Peyer's patch (tissue), 4 donors: ENCODE results near the gene DHRS4L2. TPM values are rescaled to one million over a fixed set of nuclear protein-coding genes. Genes with fewer than 3 reads are reported as not detected.
A peak's percentile ranks its signal among the peaks of the same experiment; 100 is the strongest.
"Not testable (repeated sequence)": the region's sequence is repeated elsewhere in the genome, so short reads cannot be mapped to it uniquely, and the experiment has no call there.

ENCODE experiments used
- DNase-seq, 3 donors: peaks; one replicate each; pipeline ENCODE4 v3.0.0-alpha.2; 2017 to 2019
- H3K27ac ChIP-seq, 4 donors: fragments of 200-600 bp; sonication (generic); one replicate each; pipeline ENCODE4 v1.5.1; 2016 to 2019
- H3K27me3 ChIP-seq, 2 donors: fragments of 200-600 bp; sonication (generic); one replicate each; pipeline ENCODE4 v1.5.1; 2019
- H3K36me3 ChIP-seq, 3 donors: fragments of 200-600 bp; sonication (generic); one replicate each; pipeline ENCODE4 v1.5.1; 2016 to 2019
- H3K4me1 ChIP-seq, 4 donors: fragments of 200-600 bp; sonication (generic); one replicate each; pipeline ENCODE4 v1.5.1; 2016 to 2019
- H3K4me3 ChIP-seq, 4 donors: fragments of 200-600 bp; sonication (generic); 1 replicate in 3 of 4; 2 replicates in 1 of 4; pipeline ENCODE4 v1.5.1; 2016 to 2019; ENCODE audit warnings: mild to moderate bottlenecking in 1 of 4
- H3K9me3 ChIP-seq, 4 donors: fragments of 200-600 bp; sonication (generic); one replicate each; pipeline ENCODE4 v1.5.1; 2016 to 2019; ENCODE audit warnings: mild to moderate bottlenecking in 1 of 4
- POLR2A ChIP-seq, 2 donors: fragments of 450-650 bp; IDR thresholded peaks; one replicate each; pipeline ENCODE4 v1.5.1; 2017; ENCODE audit warnings: antibody characterized with exemption in 2 of 2, mild to moderate bottlenecking in 2 of 2, moderate library complexity in 2 of 2
- total RNA-seq, 4 donors: library from RNA; depleted of rRNA; stranded (reverse); fragments of >200 nt; gene quantifications; one replicate each; pipeline ENCODE4 v1.1.0, GENCODE V29; 2016
- TF ChIP-seq, protein P1 (sequence below), 6 experiments: fragments of 450-650 bp in 4 of 6; fragments of 200-600 bp in 2 of 6; sonication (generic) in 1 of 6; IDR thresholded peaks; one replicate each; pipeline ENCODE4 v1.5.1; 2017 to 2019; ENCODE audit warnings: antibody characterized with exemption in 6 of 6, mild to moderate bottlenecking in 3 of 6, moderate library complexity in 1 of 6

Gene DHRS4L2
- total RNA-seq, 4 donors from 2014 or later: 23.1 to 36.1 (median 30.8) TPM

DNA sequence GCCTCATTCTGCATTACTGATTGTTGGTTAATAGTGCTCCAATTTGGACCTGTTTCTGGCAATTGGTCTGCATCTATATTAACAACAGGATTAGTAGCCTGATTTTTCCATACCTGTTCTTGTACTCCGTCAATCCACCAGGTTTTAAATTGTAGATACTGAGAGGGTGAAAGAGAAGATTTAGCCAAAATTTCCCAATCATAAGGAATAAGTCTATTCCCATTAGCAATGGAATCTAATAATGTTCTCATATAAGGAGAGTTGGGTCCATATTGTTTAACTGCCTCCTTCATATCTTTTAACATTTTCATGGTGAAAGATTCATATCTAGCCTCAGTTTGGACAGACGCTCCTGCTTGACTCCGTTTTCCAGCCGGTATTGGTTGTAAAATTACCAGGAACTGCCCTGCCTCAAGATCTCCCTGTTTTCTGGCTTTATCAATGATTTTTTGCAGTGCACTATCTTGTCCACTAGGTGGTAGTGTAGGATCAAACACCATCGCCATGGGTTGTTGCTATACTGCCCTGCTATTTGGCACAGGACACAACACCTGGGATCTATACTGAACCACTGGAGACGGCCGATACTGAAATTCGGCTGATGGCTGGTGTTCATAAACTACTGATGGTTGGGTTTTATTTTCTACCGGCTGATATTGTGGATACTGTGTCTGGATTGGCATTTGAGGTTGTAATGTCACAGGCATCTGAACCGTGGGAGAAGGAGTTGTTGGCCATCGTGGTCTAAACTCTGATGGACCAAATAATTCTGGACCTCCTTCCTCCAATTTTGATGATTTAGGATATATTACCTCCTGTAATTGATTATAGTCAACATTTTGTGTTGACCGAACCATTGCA is 25.2 kb downstream of the DHRS4L2 start:
- no peaks in the 10 kb centered on the region for H3K9me3 ChIP-seq
- peaks cover 0 to 7% (median 0%) of the 10 kb centered on the region in 4 donors for H3K4me1 ChIP-seq
- no peak for TF ChIP-seq POLR2A (IDR thresholded peaks at IDR 0.05)
- TF ChIP-seq, protein P1, sequence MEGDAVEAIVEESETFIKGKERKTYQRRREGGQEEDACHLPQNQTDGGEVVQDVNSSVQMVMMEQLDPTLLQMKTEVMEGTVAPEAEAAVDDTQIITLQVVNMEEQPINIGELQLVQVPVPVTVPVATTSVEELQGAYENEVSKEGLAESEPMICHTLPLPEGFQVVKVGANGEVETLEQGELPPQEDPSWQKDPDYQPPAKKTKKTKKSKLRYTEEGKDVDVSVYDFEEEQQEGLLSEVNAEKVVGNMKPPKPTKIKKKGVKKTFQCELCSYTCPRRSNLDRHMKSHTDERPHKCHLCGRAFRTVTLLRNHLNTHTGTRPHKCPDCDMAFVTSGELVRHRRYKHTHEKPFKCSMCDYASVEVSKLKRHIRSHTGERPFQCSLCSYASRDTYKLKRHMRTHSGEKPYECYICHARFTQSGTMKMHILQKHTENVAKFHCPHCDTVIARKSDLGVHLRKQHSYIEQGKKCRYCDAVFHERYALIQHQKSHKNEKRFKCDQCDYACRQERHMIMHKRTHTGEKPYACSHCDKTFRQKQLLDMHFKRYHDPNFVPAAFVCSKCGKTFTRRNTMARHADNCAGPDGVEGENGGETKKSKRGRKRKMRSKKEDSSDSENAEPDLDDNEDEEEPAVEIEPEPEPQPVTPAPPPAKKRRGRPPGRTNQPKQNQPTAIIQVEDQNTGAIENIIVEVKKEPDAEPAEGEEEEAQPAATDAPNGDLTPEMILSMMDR (IDR thresholded peaks at IDR 0.05): peak; percentile 82 to 99 (median 93)
- DNase-seq: peak in 1 of 3 donors; percentile 61
- no peaks in the 10 kb centered on the region for H3K27me3 ChIP-seq
- H3K4me3 ChIP-seq: no peak overlapping the region
- H3K36me3 ChIP-seq: no peaks in the 10 kb centered on the region
- no peak overlapping the region for H3K27ac ChIP-seq

DNA sequence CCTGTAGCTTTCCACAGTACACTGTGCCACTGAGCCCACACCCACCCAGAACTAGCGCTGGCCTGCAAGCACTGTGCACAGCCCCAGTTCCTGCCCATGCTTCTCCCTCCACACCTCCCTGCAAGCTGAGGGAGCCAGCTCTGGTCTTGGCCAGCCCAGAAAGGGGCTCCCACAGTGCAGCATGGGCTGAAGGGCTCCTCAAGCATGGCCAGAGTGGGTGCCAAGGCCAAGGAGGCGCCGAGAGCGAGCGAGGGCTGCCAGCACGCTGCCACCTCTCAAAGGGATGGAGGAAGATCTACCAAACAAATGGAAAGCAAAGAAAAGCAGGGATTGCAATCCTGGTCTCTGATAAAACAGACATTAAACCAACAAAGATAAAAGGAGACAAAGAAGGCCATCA is 27.0 kb downstream of the DHRS4L2 start:
- H3K9me3 ChIP-seq, H3K4me1 ChIP-seq, DNase-seq, H3K36me3 ChIP-seq, H3K27ac ChIP-seq, H3K4me3 ChIP-seq, H3K27me3 ChIP-seq: not testable (repeated sequence)

DNA sequence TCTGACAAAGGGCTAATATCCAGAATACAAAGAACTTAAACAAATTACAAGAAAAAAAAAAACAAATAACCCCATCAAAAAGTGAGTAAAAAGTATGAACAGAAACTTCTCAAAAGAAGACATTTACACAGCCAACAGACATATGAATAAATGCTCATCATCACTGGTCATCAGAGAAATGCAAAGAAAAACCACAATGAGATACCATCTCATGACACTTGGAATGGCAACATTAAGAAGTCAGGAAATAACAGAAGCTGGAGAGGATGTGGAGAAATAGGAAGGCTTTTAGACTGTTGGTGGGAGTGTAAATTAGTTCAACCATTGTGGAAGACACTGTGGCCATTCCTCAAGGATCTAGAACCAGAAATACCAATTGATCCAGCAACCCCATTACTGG is 30.2 kb downstream of the DHRS4L2 start:
- DNase-seq, H3K4me1 ChIP-seq, H3K27ac ChIP-seq, H3K4me3 ChIP-seq, H3K9me3 ChIP-seq, H3K36me3 ChIP-seq, H3K27me3 ChIP-seq: not testable (repeated sequence)

DNA sequence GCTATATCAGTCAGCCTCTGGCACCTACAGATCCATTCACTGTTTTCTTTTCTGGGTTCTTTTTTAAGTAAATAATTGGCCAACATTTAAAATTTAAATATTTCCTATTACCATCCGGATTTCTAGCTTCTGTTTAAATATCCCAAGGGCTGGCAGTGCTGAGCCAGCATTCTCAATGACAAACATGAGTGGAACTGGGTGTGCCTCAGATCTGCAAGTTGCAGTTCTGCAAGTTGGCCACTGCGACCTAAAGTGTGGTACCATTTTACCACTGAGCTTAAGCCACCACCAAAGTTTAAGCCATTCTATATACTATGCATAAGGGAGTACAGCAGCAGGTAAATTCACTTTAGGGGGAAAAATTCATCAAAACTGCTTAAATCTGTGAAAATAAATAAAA is 31.2 kb downstream of the DHRS4L2 start:
- H3K27me3 ChIP-seq, H3K4me1 ChIP-seq, H3K36me3 ChIP-seq, H3K9me3 ChIP-seq, DNase-seq, H3K4me3 ChIP-seq, H3K27ac ChIP-seq: not testable (repeated sequence)
- TF ChIP-seq, protein P1 (IDR thresholded peaks at IDR 0.05): peak in 2 of 6 experiments; percentile 13 to 33

DNA sequence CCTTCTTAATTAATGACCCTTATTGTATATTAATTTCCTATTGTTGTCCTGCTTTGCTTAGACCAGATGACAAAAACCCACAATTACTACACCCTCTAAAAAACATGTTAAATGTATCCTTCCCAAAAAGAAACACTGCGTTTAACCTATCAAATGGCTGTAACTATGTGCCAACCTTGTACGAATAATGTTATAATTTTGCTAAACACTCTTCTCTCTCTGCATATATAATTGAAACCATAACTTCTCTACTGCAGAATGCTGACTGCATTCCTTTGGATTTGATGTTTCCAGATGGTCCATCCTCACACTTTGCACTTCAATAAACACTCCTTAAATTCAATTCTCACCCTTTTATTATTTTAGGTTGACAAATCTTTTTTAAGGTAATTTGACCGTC is 31.8 kb downstream of the DHRS4L2 start:
- H3K9me3 ChIP-seq, H3K4me1 ChIP-seq, DNase-seq, H3K36me3 ChIP-seq, H3K4me3 ChIP-seq, H3K27ac ChIP-seq, H3K27me3 ChIP-seq: not testable (repeated sequence)

DNA sequence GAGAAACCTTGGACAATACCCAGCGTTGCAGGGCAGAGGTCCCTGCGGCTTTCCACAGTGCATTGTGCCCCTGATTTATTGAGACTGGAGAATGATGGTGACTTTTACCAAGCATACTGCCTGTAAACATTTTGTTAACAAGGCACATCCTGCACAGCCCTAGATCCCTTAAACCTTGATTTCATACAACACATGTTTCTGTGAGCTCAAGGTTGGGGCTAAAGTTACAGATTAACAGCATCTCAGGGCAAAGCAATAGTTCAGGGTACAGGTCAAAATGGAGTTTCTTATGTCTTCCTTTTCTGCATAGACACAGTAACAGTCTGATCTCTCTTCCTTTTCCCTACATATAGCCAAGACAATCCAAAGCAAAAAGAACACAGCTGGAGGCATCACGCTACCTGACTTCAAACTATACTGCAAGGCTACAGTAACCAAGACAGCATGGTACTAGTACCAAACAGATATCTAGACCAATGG is 36.2 kb downstream of the DHRS4L2 start:
- not testable (repeated sequence) for H3K36me3 ChIP-seq, DNase-seq, H3K27me3 ChIP-seq, H3K4me1 ChIP-seq, H3K9me3 ChIP-seq, H3K4me3 ChIP-seq, H3K27ac ChIP-seq

DNA sequence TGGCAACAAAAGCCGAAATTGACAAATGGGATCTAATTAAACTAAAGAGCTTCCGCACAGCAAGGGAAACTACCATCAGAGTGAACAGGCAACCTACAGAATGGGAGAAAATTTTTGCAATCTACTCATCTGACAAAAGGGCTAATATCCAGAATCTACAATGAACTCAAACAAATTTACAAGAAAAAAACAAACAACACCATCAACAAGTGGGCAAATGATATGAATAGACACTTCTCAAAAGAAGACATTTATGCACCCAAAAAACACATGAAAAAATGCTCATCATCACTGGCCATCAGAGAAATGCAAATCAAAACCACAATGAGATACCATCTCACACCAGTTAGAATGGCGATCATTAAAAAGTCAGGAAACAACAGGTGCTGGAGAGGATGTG is 41.0 kb downstream of the DHRS4L2 start:
- H3K4me1 ChIP-seq, H3K36me3 ChIP-seq, H3K9me3 ChIP-seq: not testable (repeated sequence)

DNA sequence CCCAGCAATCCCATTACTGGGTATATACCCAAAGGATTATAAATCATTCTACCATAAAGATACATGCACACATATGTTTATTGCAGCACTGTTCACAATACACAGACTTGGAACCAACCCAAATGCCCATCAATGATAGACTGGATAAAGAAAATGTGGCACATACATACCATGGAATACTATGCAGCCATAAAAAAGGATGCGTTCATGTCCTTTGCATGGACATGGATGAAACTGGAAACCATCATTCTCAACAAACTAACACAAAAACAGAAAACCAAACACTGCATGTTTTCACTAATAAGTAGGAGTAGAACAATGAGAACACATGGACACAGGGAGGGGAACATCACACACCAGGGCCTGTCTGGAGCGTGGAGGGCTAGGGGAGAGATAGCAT is 42.6 kb downstream of the DHRS4L2 start:
- H3K27ac ChIP-seq, H3K9me3 ChIP-seq, DNase-seq, H3K4me1 ChIP-seq, H3K36me3 ChIP-seq, H3K4me3 ChIP-seq, H3K27me3 ChIP-seq: not testable (repeated sequence)

More for the DNA sequence above, 41.0 kb downstream of the DHRS4L2 start:
- not testable (repeated sequence) for H3K27ac ChIP-seq, H3K27me3 ChIP-seq, DNase-seq, H3K4me3 ChIP-seq
